Lung (tissue), 12 donors: Measurements from ENCODE around the gene EEF1A1. TPM values are rescaled to one million over a fixed set of nuclear protein-coding genes. Genes with fewer than 3 reads are reported as not detected.
A peak's percentile ranks its signal among the peaks of the same experiment; 100 is the strongest.

Experiments
- ATAC-seq: fragments of 200-7000 bp; cut with Tn5 transposase; one replicate; pipeline ENCODE4 v1.9.1; 2020; ENCODE audit warnings: moderate number of reproducible peaks; ENCODE audit not compliant: insufficient read depth, low FRiP score
- DNase-seq, 3 donors: peaks; one replicate each; pipeline ENCODE4 v3.0.0-alpha.2; 2013 to 2017
- H3K27ac ChIP-seq, 2 donors: one replicate each; pipeline ENCODE4 v1.5.1; 2013; ENCODE audit warnings: mild to moderate bottlenecking in 2 of 2, moderate library complexity in 2 of 2, control low read depth in 1 of 2, inconsistent platforms in 1 of 2, low read depth in 1 of 2, low read length in 1 of 2
- H3K27me3 ChIP-seq, 3 donors: one replicate each; pipeline ENCODE4 v1.5.1; 2013; ENCODE audit warnings: low read length in 2 of 3; ENCODE audit not compliant: control insufficient read depth in 3 of 3, insufficient read depth in 3 of 3
- H3K36me3 ChIP-seq, 4 donors: one replicate each; pipeline ENCODE4 v1.5.1; 2013; ENCODE audit warnings: low read length in 4 of 4, mild to moderate bottlenecking in 1 of 4, moderate library complexity in 1 of 4; ENCODE audit not compliant: control insufficient read depth in 4 of 4, insufficient read depth in 4 of 4
- H3K4me1 ChIP-seq, 5 donors: one replicate each; pipeline ENCODE4 v1.5.1; 2013; ENCODE audit warnings: low read length in 5 of 5, mild to moderate bottlenecking in 2 of 5, moderate library complexity in 1 of 5; ENCODE audit not compliant: control insufficient read depth in 5 of 5, insufficient read depth in 5 of 5
- H3K4me3 ChIP-seq: one replicate; pipeline ENCODE4 v1.5.1; 2013; ENCODE audit warnings: mild to moderate bottlenecking, control low read depth, moderate library complexity
- H3K9ac ChIP-seq, 2 donors: one replicate each; pipeline ENCODE4 v1.5.1; 2013; ENCODE audit warnings: low read length in 2 of 2, control low read depth in 1 of 2; ENCODE audit not compliant: insufficient read depth in 1 of 2
- H3K9me3 ChIP-seq, 4 donors: one replicate each; pipeline ENCODE4 v1.5.1; 2013; ENCODE audit warnings: low read length in 3 of 4, mild to moderate bottlenecking in 1 of 4, moderate library complexity in 1 of 4; ENCODE audit not compliant: control insufficient read depth in 4 of 4, insufficient read depth in 3 of 4
- WGBS, 2 donors: extraction: QIAGEN DNeasy Blood & Tissue Kit; methylation state at CpG; one replicate each; pipeline ENCODE4 v1.1.7; 2013; 5-methylcytosine and 5-hydroxymethylcytosine counted together
- polyA plus RNA-seq, 2 donors: library from polyadenylated mRNA; stranded (reverse); fragments of 200-250 nt; gene quantifications; one replicate each; pipeline ENCODE4 v1.2.1, GENCODE V29; 2013
- total RNA-seq, 2 donors: library from RNA; depleted of rRNA in 1 of 2; stranded (reverse); fragments of >200 nt in 1 of 2; gene quantifications; one replicate each; pipeline ENCODE4 v1.2.1, GENCODE V29; 2014 to 2021
- TF ChIP-seq, protein P1 (sequence below): IDR thresholded peaks from 2 replicates; pipeline ENCODE4 v1.5.1; 2012; ENCODE audit warnings: mild to moderate bottlenecking; ENCODE audit errors: control extremely low read depth, extremely low read depth
- donor health status: control.
- donor health status: control.
- donor health status: Bipolar disorder and iron deficiency.
- donor health status: healthy.
- donor health status: DM: yes; HTN: yes; CAD: no.

EEF1A1 gene
- total and polyA plus RNA-seq, 4 donors: 7,767 to 13,654 (median 8,196) TPM

DNA sequence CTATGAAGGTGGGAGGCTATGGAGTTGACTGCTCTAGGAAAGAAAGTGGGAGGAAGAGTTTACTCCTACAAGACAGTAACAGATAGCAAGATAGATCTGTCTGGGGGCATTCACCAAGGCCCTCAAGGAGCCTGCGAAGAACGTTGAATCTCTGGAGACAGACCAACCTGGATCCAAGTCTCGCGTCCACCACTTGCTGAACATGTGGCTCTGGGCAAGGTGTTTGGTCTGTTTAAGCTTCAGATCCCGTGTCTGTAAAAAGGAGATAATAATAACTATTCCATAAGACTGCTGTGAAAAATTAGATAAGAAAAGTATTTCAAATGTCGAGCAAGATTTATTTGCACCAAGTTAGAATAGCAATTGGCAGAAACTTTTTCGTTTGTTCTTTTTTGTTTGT, 8.1 kb upstream of the EEF1A1 start:
- DNase-seq: no peak
- H3K9ac ChIP-seq: no peak overlapping the region
- TF ChIP-seq, protein P1, sequence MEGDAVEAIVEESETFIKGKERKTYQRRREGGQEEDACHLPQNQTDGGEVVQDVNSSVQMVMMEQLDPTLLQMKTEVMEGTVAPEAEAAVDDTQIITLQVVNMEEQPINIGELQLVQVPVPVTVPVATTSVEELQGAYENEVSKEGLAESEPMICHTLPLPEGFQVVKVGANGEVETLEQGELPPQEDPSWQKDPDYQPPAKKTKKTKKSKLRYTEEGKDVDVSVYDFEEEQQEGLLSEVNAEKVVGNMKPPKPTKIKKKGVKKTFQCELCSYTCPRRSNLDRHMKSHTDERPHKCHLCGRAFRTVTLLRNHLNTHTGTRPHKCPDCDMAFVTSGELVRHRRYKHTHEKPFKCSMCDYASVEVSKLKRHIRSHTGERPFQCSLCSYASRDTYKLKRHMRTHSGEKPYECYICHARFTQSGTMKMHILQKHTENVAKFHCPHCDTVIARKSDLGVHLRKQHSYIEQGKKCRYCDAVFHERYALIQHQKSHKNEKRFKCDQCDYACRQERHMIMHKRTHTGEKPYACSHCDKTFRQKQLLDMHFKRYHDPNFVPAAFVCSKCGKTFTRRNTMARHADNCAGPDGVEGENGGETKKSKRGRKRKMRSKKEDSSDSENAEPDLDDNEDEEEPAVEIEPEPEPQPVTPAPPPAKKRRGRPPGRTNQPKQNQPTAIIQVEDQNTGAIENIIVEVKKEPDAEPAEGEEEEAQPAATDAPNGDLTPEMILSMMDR: no peak
- no peak for ATAC-seq
- H3K4me3 ChIP-seq: no peak overlapping the region
- peaks cover 0 to under 1% (median 0%) of the 10 kb centered on the region in 5 donors for H3K4me1 ChIP-seq
- H3K27me3 ChIP-seq: no peaks in the 10 kb centered on the region
- no peak overlapping the region for H3K27ac ChIP-seq
- H3K36me3 ChIP-seq: no peaks in the 10 kb centered on the region
- H3K9me3 ChIP-seq: no peaks in the 10 kb centered on the region
- WGBS, 2 donors: 74 to 76% methylated on average over 7 of the region's 7 CpGs

DNA sequence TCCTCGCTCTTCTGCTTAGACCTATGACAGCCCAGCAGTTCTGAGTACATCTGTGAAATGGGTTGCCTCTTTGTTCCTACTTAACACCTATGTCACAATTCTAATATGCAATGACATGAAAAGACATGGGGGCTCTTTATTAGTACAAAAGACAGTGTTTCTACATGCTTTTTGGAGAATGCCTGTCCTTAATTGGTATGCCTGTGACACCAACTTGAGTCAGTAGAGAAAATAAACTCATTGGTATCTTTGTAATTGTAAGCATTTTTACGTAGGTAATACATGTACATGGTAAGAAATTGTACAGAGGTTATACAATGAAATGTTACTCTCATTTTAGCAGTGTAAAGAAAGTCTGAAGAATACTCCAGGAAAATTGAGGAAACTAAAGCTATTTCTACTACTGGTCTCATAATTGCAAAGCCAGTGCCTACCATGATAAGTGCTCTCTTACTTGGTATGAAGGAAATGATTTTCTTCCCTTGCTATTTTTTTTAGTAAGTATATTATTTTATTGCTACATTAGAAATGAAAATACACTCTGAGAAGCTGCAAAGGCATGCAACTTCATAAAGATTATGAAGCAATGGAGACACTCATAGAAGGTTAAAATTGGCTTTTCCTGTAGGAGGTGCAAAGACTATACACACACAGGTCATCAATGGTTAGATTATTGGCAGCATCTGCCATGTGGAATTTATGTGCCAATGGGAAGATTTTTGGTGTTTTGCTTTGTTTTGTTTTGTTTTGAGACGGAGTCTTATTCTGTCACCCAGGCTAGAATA, 4.9 kb upstream of the EEF1A1 start:
- Histone ChIP-seq H3K9me3 (no peaks in the 10 kb centered on the region), H3K4me3 (no peak overlapping the region), H3K9ac (no peak overlapping the region), H3K27me3 (no peaks in the 10 kb centered on the region), H3K27ac (no peak overlapping the region), H3K36me3 (peaks cover 0 to under 1% (median 0%) of the 10 kb centered on the region in 4 donors), H3K4me1 (peaks cover 0 to 15% (median 2%) of the 10 kb centered on the region in 5 donors)
- DNase-seq (no peak), ATAC-seq (no peak)
- TF ChIP-seq, protein P1: no peak
- 98% methylated on average over 3 of the region's 3 CpGs for WGBS, 2 donors

DNA sequence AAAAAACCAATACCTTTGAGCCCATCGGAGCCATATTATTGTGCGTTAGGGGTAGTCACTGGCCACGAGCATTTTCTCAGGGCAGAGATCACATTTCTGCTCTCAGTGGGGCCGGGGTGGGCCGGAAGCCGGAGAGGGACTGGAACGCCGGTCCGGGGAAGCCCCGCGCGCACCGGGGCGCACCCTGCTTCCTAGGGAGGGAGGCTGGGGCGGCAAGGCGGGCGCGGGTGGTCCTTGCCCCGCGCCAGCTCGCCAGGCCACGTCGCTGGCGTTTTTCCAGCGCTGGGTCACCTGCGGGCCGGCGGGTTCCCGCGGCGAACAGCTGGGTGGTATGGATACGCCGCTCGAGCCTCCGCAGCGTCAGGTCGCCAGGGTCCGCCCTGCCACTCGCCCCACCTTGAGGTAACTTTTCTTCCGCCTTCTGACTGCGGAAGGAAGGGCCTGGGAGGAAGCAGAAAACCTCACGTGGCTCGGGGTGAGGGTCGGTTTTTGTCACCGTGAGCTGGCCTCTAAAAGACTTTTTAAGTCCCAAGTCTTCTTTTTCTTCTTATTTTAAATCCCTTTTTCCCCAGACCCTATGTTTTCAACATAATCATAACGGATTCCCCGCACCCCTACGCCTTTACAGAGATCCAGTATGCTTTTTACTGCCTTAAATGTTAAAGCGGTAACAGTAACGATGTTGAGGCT, 2.7 kb upstream of the EEF1A1 start:
- ATAC-seq: peak; percentile 28
- peaks cover 0 to 20% (median 9%) of the 10 kb centered on the region in 4 donors for H3K36me3 ChIP-seq
- no peaks in the 10 kb centered on the region for H3K9me3 ChIP-seq
- no peaks in the 10 kb centered on the region for H3K27me3 ChIP-seq
- peak overlapping the region; percentile 44 to 82 for H3K9ac ChIP-seq
- H3K4me1 ChIP-seq: peaks cover 0 to 27% (median 2%) of the 10 kb centered on the region in 5 donors
- peak; percentile 65 to 78 (median 70) for DNase-seq
- TF ChIP-seq, protein P1: no peak
- 4% methylated on average over 50 of the region's 50 CpGs for WGBS, 2 donors
- H3K27ac ChIP-seq: peak overlapping the region; percentile 92 to 97
- peak overlapping the region; percentile 86 for H3K4me3 ChIP-seq
